Keratinocyte (primary cell): ENCODE measurements around the gene AMER3.

Experiments used
- CTCF ChIP-seq, 3 experiments: IDR thresholded peaks in 1 of 3; conservative IDR thresholded peaks in 1 of 3; optimal IDR thresholded peaks in 1 of 3; 2 replicates in 2 of 3; 3 replicates in 1 of 3; pipeline versions ENCODE3 to v1.5.1; 2011; ENCODE audit warnings: low read length in 3 of 3, mild to moderate bottlenecking in 3 of 3, moderate library complexity in 2 of 3, control low read depth in 1 of 3, inconsistent platforms in 1 of 3; ENCODE audit not compliant: insufficient read depth in 2 of 3; ENCODE audit errors: extremely low read depth in 1 of 3
- EZH2 ChIP-seq: IDR thresholded peaks from one replicate; pipeline ENCODE4 v1.6.1; 2012; ENCODE audit warnings: inconsistent platforms, mild to moderate bottlenecking, low read length, moderate library complexity

- TF ChIP-seq CTCF (optimal IDR thresholded peaks at IDR 0.05 in 1 of 3, IDR thresholded peaks at IDR 0.05 in 1 of 3, conservative IDR thresholded peaks at IDR 0.05 in 1 of 3; ENCODE audit: extremely low read depth in 1 of 3, insufficient read depth in 2 of 3, low read length in 3 of 3) (no peak), EZH2 (no peak)
Measured at GRCh38 chr2:130791617-130791939, 36.2 kb downstream of the AMER3 start.
